Tibial artery (tissue), 4 donors: ENCODE data around the gene VSIG8.

ENCODE experiments used
- DNase-seq, 2 donors: peaks; one replicate each; pipeline ENCODE4 v3.0.0-alpha.2; 2019
- H3K27ac ChIP-seq, 2 donors: fragments of 200-600 bp; sonication (generic) in 1 of 2; 1 replicate in 1 of 2; 2 replicates in 1 of 2; pipeline ENCODE4 v1.5.1; 2018 to 2019; ENCODE audit warnings: mild to moderate bottlenecking in 1 of 2
- H3K27me3 ChIP-seq, 2 donors: fragments of 200-600 bp; sonication (generic) in 1 of 2; one replicate each; pipeline versions ENCODE4 v1.5.1 to v1.6.0; 2016 to 2019
- H3K36me3 ChIP-seq, 3 donors: fragments of 200-600 bp; sonication (generic) in 2 of 3; one replicate each; pipeline ENCODE4 v1.5.1; 2016 to 2019; ENCODE audit warnings: mild to moderate bottlenecking in 2 of 3
- H3K4me1 ChIP-seq, 4 donors: fragments of 200-600 bp; sonication (generic) in 2 of 4; 1 replicate in 3 of 4; 2 replicates in 1 of 4; pipeline ENCODE4 v1.5.1; 2016 to 2019
- H3K4me3 ChIP-seq, 2 donors: fragments of 200-600 bp; sonication (generic) in 1 of 2; 1 replicate in 1 of 2; 2 replicates in 1 of 2; pipeline ENCODE4 v1.5.1; 2018 to 2019; ENCODE audit warnings: mild to moderate bottlenecking in 2 of 2
- H3K9me3 ChIP-seq, 3 donors: fragments of 200-600 bp; sonication (generic) in 1 of 3; one replicate each; pipeline ENCODE4 v1.5.1; 2016 to 2019
- CTCF ChIP-seq, 2 experiments: fragments of 200-600 bp in 1 of 2; fragments of 450-650 bp in 1 of 2; IDR thresholded peaks; one replicate each; pipeline ENCODE4 v1.5.1; 2017 to 2019; ENCODE audit warnings: antibody characterized with exemption in 2 of 2, mild to moderate bottlenecking in 1 of 2, moderate library complexity in 1 of 2
- intact Hi-C: fragments of 100-400 bp; cut with DNase I; formaldehyde crosslinking; loops from one replicate; pipeline ENCODE4 v1.15.0; 2023; ENCODE audit warnings: low total_unique reads

VSIG8 gene

GRCh38 chr1:159835356-159835755, 27.1 kb downstream of the VSIG8 start:
- TF ChIP-seq CTCF (IDR thresholded peaks at IDR 0.05), result no peak
- H3K9me3 ChIP-seq, result no peaks in the 10 kb centered on the region
- H3K27me3 ChIP-seq, result no peaks in the 10 kb centered on the region
- intact Hi-C loops, result no loop called here
- H3K27ac ChIP-seq, result no peak overlapping the region
- peaks cover 0 to 47% (median 10%) of the 10 kb centered on the region in 3 donors for H3K36me3 ChIP-seq
- H3K4me1 ChIP-seq, result no peaks in the 10 kb centered on the region
- no peak for DNase-seq
- no peak overlapping the region for H3K4me3 ChIP-seq

GRCh38 chr1:159832309-159832708, 30.1 kb downstream of the VSIG8 start:
- intact Hi-C loops, result no loop called here
- Histone ChIP-seq H3K4me1 (no peaks in the 10 kb centered on the region), H3K27ac (no peak overlapping the region), H3K27me3 (no peaks in the 10 kb centered on the region), H3K9me3 (no peaks in the 10 kb centered on the region), H3K4me3 (no peak overlapping the region), H3K36me3 (peaks cover 0 to 25% (median 5%) of the 10 kb centered on the region in 3 donors)
- TF ChIP-seq CTCF (IDR thresholded peaks at IDR 0.05), result no peak
- no peak for DNase-seq

- Histone ChIP-seq H3K27me3 (no peaks in the 10 kb centered on the region), H3K36me3 (peaks cover 0 to 18% (median 0%) of the 10 kb centered on the region in 3 donors), H3K9me3 (no peaks in the 10 kb centered on the region), H3K4me3 (no peak overlapping the region), H3K27ac (no peak overlapping the region), H3K4me1 (no peaks in the 10 kb centered on the region)
- DNase-seq, result no peak
- intact Hi-C loops, result no loop called here
- no peak for TF ChIP-seq CTCF (IDR thresholded peaks at IDR 0.05)
These were observed 30.9 kb downstream of the VSIG8 start for GRCh38 chr1:159831412-159832141.

GRCh38 chr1:159830722-159831121, 31.7 kb downstream of the VSIG8 start:
- Histone ChIP-seq H3K9me3 (no peaks in the 10 kb centered on the region), H3K4me1 (no peaks in the 10 kb centered on the region), H3K4me3 (no peak overlapping the region), H3K27ac (no peak overlapping the region), H3K36me3 (peaks cover 0 to 12% (median 0%) of the 10 kb centered on the region in 3 donors), H3K27me3 (no peaks in the 10 kb centered on the region)
- intact Hi-C loops, result no loop called here
- DNase-seq, result no peak
- no peak for TF ChIP-seq CTCF (IDR thresholded peaks at IDR 0.05)

- peak in 1 of 2 donors; percentile 30 for DNase-seq
- Histone ChIP-seq H3K27ac (no peak overlapping the region), H3K36me3 (peaks cover 0 to 11% (median 0%) of the 10 kb centered on the region in 3 donors), H3K27me3 (no peaks in the 10 kb centered on the region), H3K4me3 (no peak overlapping the region), H3K4me1 (no peaks in the 10 kb centered on the region), H3K9me3 (no peaks in the 10 kb centered on the region)
- no peak for TF ChIP-seq CTCF (IDR thresholded peaks at IDR 0.05)
- intact Hi-C loops, result no loop called here
These were observed 32.5 kb downstream of the VSIG8 start for GRCh38 chr1:159829822-159830465.
